DMS53 treated with DMSO at 0.1 percent for 48 hours (cell line): ENCODE results near the gene TAGLN3.
A peak's percentile ranks its signal among the peaks of the same experiment; 100 is the strongest.

ENCODE experiments used
- DNase-seq: peaks from one replicate; lab custom pipeline; 2025; ENCODE audit not compliant: unreplicated experiment; lab: John Stamatoyannopoulos, UW

TAGLN3 gene

GRCh38 chr3:111976254-111976653 lies 22.5 kb upstream of the TAGLN3 start:
- DNase-seq, result peak; percentile 72

GRCh38 chr3:111978583-111979433 lies 19.9 kb upstream of the TAGLN3 start, which contains the start of gene ABHD10:
Gene ABHD10 (plus strand): TSS chr3:111979026. CDS start chr3:111979062, 36 bp downstream.
- peak; percentile 89 for DNase-seq

- no peak for DNase-seq
Measured at GRCh38 chr3:111979434-111980038, 19.2 kb upstream of the TAGLN3 start.

GRCh38 chr3:111980716-111981456 lies 17.8 kb upstream of the TAGLN3 start:
- DNase-seq, result no peak

GRCh38 chr3:111981457-111981763 lies 17.3 kb upstream of the TAGLN3 start:
- DNase-seq, result no peak

GRCh38 chr3:111984636-111985298 lies 14.0 kb upstream of the TAGLN3 start:
- DNase-seq, result no peak

GRCh38 chr3:111986800-111987199 lies 11.9 kb upstream of the TAGLN3 start:
- no peak for DNase-seq

- peak; percentile 36 for DNase-seq
Measured at GRCh38 chr3:111989061-111989678, 9.6 kb upstream of the TAGLN3 start.

- no peak for DNase-seq
Measured at GRCh38 chr3:111993038-111993437, 5.7 kb upstream of the TAGLN3 start.

- no peak for DNase-seq
Measured at GRCh38 chr3:111999484-112000324, 982 bp downstream of the TAGLN3 start.

- DNase-seq, result no peak
Measured at GRCh38 chr3:112000367-112000771, 1.6 kb downstream of the TAGLN3 start.

GRCh38 chr3:112000966-112001365 lies 2.2 kb downstream of the TAGLN3 start:
- DNase-seq, result no peak

- no peak for DNase-seq
Measured at GRCh38 chr3:112001526-112001925, 2.8 kb downstream of the TAGLN3 start.

- DNase-seq, result no peak
Measured at GRCh38 chr3:112002096-112002971, 3.6 kb downstream of the TAGLN3 start.

GRCh38 chr3:112003321-112004080 lies 4.8 kb downstream of the TAGLN3 start:
- DNase-seq, result no peak

- no peak for DNase-seq
Measured at GRCh38 chr3:112004187-112004586, 5.5 kb downstream of the TAGLN3 start.

- no peak for DNase-seq
Measured at GRCh38 chr3:112004669-112005068, 5.9 kb downstream of the TAGLN3 start.

- DNase-seq, result no peak
Measured at GRCh38 chr3:112005091-112005672, 6.5 kb downstream of the TAGLN3 start.
